Body of pancreas (tissue), 4 donors: Measurements from ENCODE around the gene SLC2A3. TPM values are rescaled to one million over a fixed set of nuclear protein-coding genes. Genes with fewer than 3 reads are reported as not detected.
"Not testable (repeated sequence)": the region's sequence is repeated elsewhere in the genome, so short reads cannot be mapped to it uniquely, and the experiment has no call there.

Experiments used
- ATAC-seq: fragments of 150-250 bp; one replicate; pipeline ENCODE4 v1.9.1; 2016
- DNase-seq, 4 donors: peaks; one replicate each; pipeline ENCODE4 v3.0.0-alpha.2; 2019
- H3K27ac ChIP-seq, 4 donors: fragments of 200-600 bp; sonication (generic); 1 replicate in 3 of 4; 2 replicates in 1 of 4; pipeline versions ENCODE4 v1.5.1 to v1.6.1; 2016 to 2019; ENCODE audit warnings: mild to moderate bottlenecking in 1 of 4, mixed read lengths in 1 of 4, moderate library complexity in 1 of 4
- H3K27me3 ChIP-seq, 2 donors: fragments of 200-600 bp; sonication (generic); one replicate each; pipeline ENCODE4 v1.6.0; 2016; ENCODE audit warnings: mild to moderate bottlenecking in 1 of 2
- H3K36me3 ChIP-seq, 2 donors: fragments of 200-600 bp; sonication (generic); replicated peaks in 1 of 2; 2 replicates each; pipeline ENCODE4 v1.5.1; 2016; ENCODE audit warnings: low read depth in 2 of 2; ENCODE audit not compliant: insufficient read depth in 1 of 2
- H3K4me1 ChIP-seq: fragments of 200-600 bp; sonication (generic); one replicate; pipeline ENCODE4 v1.6.0; 2016
- H3K4me3 ChIP-seq, 2 donors: fragments of 200-600 bp; sonication (generic); 1 replicate in 1 of 2; 2 replicates in 1 of 2; pipeline ENCODE4 v1.5.1; 2016 to 2019
- H3K9me3 ChIP-seq, 3 donors: fragments of 200-600 bp; sonication (generic); 1 replicate in 2 of 3; 2 replicates in 1 of 3; pipeline ENCODE4 v1.5.1; 2016
- CTCF ChIP-seq, 7 experiments: fragments of 450-650 bp in 4 of 7; fragments of 200-600 bp in 3 of 7; sonication (generic) in 3 of 7; IDR thresholded peaks; one replicate each; pipeline ENCODE4 v1.5.1; 2016 to 2019; ENCODE audit warnings: antibody characterized with exemption in 7 of 7
- POLR2A ChIP-seq, 3 donors: fragments of 450-650 bp; IDR thresholded peaks; one replicate each; pipeline ENCODE4 v1.6.1; 2016; ENCODE audit warnings: antibody characterized with exemption in 3 of 3, mild to moderate bottlenecking in 2 of 3
- WGBS, 2 donors: methylation state at CpG; one replicate each; pipeline ENCODE4 v1.1.5; 2017; 5-methylcytosine and 5-hydroxymethylcytosine counted together
- intact Hi-C: fragments of 100-400 bp; cut with DNase I; formaldehyde crosslinking; loops from one replicate; pipeline ENCODE4 v1.15.1; 2023
- total RNA-seq, 2 donors: library from RNA; depleted of rRNA; stranded (reverse); fragments of >200 nt; gene quantifications; one replicate each; pipeline ENCODE4 v1.1.0, GENCODE V29; 2016

Gene SLC2A3
- total RNA-seq, 2 donors from 2014 or later: 6.6 to 9.6 TPM

DNA sequence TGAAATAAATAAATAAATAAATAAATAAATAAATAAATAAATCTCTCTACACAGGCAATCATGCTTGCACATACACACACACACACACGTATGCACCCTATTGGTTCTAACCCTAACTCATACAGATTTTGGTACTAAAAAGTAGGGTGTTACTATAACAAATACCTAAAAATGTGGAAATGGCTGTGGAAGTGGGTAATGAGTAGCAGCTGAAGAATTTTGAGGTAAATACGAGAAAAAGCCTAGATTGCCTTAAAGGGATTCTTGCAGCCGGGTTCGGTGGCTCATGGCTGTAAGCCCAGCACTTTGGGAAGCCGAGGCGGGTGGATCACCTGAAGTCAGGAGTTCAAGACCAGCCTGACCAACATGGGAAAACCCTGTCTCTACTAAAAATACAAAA, 15.7 kb upstream of the SLC2A3 start:
- TF ChIP-seq POLR2A (IDR thresholded peaks at IDR 0.05): no peak
- TF ChIP-seq CTCF (IDR thresholded peaks at IDR 0.05): no peak
- no peaks in the 10 kb centered on the region for H3K4me1 ChIP-seq
- DNase-seq (no peak), ATAC-seq (no peak)
- H3K4me3 ChIP-seq: no peak overlapping the region
- H3K27me3 ChIP-seq: no peaks in the 10 kb centered on the region
- H3K27ac ChIP-seq: no peak overlapping the region
- intact Hi-C loops: no loop called here
- no peaks in the 10 kb centered on the region for H3K9me3 ChIP-seq
- H3K36me3 ChIP-seq: no peaks in the 10 kb centered on the region
- WGBS, 2 donors: 85 to 89% methylated on average over 6 of the region's 6 CpGs

GRCh38 chr12:7950230-7950943, 14.4 kb upstream of the SLC2A3 start:
- H3K4me1 ChIP-seq, H3K4me3 ChIP-seq, DNase-seq, intact Hi-C loops, H3K27me3 ChIP-seq, H3K27ac ChIP-seq, ATAC-seq, H3K9me3 ChIP-seq, H3K36me3 ChIP-seq: not testable (repeated sequence)
- WGBS, 2 donors: 89 to 90% methylated on average over 13 to 14 of the region's 14 CpGs

DNA sequence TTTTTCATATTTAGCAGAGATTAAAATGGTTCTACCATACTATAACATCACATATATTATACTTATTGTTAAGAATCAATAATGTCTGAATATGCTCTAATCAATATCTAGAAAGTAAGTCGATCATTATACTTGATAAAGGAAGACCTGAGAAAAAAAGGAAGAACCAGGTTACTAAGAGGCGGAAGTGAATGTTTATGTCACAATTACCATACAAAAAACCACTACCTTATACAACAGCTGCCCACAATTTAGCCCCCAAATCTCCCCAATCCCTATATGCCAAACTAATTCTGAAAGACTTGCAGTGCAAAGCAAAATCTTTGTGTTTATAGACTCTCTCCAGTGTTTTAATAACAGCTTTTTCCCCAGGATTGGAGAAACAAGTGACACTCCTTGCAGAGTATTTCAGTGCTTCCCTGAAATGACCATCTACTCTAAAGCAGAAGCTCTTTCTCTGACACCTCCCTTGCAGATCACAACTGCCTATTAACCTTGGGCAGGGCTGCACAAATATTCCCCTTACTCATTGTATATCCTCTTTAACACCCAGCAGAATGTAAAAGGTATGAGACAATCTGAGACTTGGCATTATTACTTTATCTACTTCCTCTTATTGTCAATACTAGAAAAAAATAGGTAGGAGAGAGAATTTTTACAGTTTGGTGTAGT, 12.7 kb upstream of the SLC2A3 start:
- Histone ChIP-seq H3K4me3 (no peak overlapping the region), H3K9me3 (no peaks in the 10 kb centered on the region), H3K36me3 (no peaks in the 10 kb centered on the region), H3K27ac (no peak overlapping the region), H3K4me1 (no peaks in the 10 kb centered on the region), H3K27me3 (no peaks in the 10 kb centered on the region)
- ATAC-seq: no peak
- DNase-seq: no peak
- intact Hi-C loops: no loop called here
- TF ChIP-seq CTCF (IDR thresholded peaks at IDR 0.05) (no peak), POLR2A (IDR thresholded peaks at IDR 0.05) (no peak)
- 61 to 68% methylated on average over 2 of the region's 2 CpGs for WGBS, 2 donors

- ATAC-seq (no peak), DNase-seq (no peak)
- no peak overlapping the region for H3K27ac ChIP-seq
- H3K4me3 ChIP-seq: no peak overlapping the region
- TF ChIP-seq POLR2A (IDR thresholded peaks at IDR 0.05) (no peak), CTCF (IDR thresholded peaks at IDR 0.05) (no peak)
- WGBS, 2 donors: 68 to 74% methylated on average over 2 of the region's 2 CpGs
- H3K9me3 ChIP-seq: no peaks in the 10 kb centered on the region
- H3K4me1 ChIP-seq: no peaks in the 10 kb centered on the region
- intact Hi-C loops: no loop called here
- no peaks in the 10 kb centered on the region for H3K36me3 ChIP-seq
- H3K27me3 ChIP-seq: no peaks in the 10 kb centered on the region
Observed at GRCh38 chr12:7947011-7947410, 11.0 kb upstream of the SLC2A3 start.

- 88 to 94% methylated on average over 8 of the region's 8 CpGs for WGBS, 2 donors
- H3K36me3 ChIP-seq, H3K27me3 ChIP-seq, H3K4me3 ChIP-seq, DNase-seq, H3K27ac ChIP-seq, H3K9me3 ChIP-seq, ATAC-seq, intact Hi-C loops, H3K4me1 ChIP-seq: not testable (repeated sequence)
Observed at GRCh38 chr12:7944760-7945159, 8.8 kb upstream of the SLC2A3 start.

DNA sequence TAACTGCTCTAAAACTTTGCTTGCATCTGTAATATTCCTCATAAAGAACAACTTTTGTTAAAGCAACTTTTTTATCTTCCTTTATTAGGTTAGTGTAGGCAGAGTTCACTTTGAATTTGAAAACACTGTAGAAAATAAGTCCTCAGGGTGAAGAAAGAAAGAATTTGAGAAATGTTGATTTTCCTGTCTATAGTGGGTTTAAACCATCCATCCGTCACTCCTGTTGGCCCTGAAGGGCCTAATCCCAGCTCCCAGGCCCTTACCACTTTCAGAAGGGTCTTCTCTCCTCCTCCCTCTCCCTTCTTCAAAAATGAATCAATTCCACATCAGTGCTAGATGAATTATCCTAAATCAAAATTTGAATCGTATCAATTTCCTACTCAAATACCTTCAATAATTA, 4.9 kb upstream of the SLC2A3 start:
- WGBS, 2 donors: 82 to 85% methylated on average over 2 of the region's 2 CpGs
- DNase-seq: no peak
- Histone ChIP-seq H3K9me3 (no peaks in the 10 kb centered on the region), H3K36me3 (no peaks in the 10 kb centered on the region), H3K27ac (no peak overlapping the region), H3K4me3 (no peak overlapping the region), H3K27me3 (no peaks in the 10 kb centered on the region), H3K4me1 (no peaks in the 10 kb centered on the region)
- intact Hi-C loops: no loop called here
- TF ChIP-seq CTCF (IDR thresholded peaks at IDR 0.05) (no peak), POLR2A (IDR thresholded peaks at IDR 0.05) (no peak)
- ATAC-seq: no peak
